ENCODE measurements around the gene YEATS2.

The YEATS2 gene

DNA sequence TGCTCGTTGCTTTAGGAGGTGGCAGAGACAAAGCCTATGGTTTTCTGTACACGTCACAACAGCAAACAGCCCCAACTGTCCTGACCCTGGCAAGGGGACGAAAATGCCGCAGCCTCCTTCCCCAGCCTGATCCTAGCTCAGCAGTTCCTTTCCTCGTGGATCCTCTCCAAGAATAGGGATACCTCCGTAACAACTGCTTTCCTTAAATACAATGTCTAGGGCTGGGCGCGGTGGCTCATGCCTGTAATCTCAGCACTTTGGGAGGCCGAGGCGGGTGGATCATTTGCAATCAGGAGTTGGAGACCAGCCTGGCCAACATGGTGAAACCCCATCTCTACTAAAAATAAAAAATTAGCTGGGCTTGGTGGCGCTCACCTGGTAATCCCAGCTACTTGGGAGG lies 110.8 kb downstream of the YEATS2 start:
- Histone ChIP-seq H4K20me1 (ENCODE audit: insufficient read depth, low read length) (no peaks in the 10 kb centered on the region), H2AFZ (ENCODE audit: low read depth, low read length) (no peak overlapping the region), H3K27me3 (ENCODE audit: low read depth, low read length) (no peaks in the 10 kb centered on the region), H3K4me2 (ENCODE audit: low read length) (no peak overlapping the region), H3K36me3 (replicated peaks; ENCODE audit: low read depth, low read length) (peaks cover 71% of the 10 kb centered on the region), H3K9me3 (ENCODE audit: insufficient read depth, low read length) (no peaks in the 10 kb centered on the region), H3K79me2 (ENCODE audit: low read length) (no peaks in the 10 kb centered on the region), H3K4me3 (ENCODE audit: low read length) (no peak overlapping the region), H3K9ac (ENCODE audit: low read length) (no peak overlapping the region), H3K4me1 (ENCODE audit: low read length) (no peaks in the 10 kb centered on the region), H3K27ac (ENCODE audit: low read length) (no peak overlapping the region)
- TF ChIP-seq CTCF (IDR thresholded peaks at IDR 0.05; ENCODE audit: low read depth, low read length), result no peak
- no peak for TF ChIP-seq EZH2phosphoT487 (IDR thresholded peaks at IDR 0.05; ENCODE audit: low read depth)

- Histone ChIP-seq H4K20me1 (ENCODE audit: insufficient read depth, low read length) (no peaks in the 10 kb centered on the region), H3K27ac (ENCODE audit: low read length) (no peak overlapping the region), H2AFZ (ENCODE audit: low read depth, low read length) (no peak overlapping the region), H3K79me2 (ENCODE audit: low read length) (no peaks in the 10 kb centered on the region), H3K9me3 (ENCODE audit: insufficient read depth, low read length) (no peaks in the 10 kb centered on the region), H3K9ac (ENCODE audit: low read length) (no peak overlapping the region), H3K4me2 (ENCODE audit: low read length) (no peak overlapping the region), H3K4me3 (ENCODE audit: low read length) (no peak overlapping the region), H3K27me3 (ENCODE audit: low read depth, low read length) (no peaks in the 10 kb centered on the region), H3K36me3 (replicated peaks; ENCODE audit: low read depth, low read length) (peaks cover 63% of the 10 kb centered on the region), H3K4me1 (ENCODE audit: low read length) (no peaks in the 10 kb centered on the region)
- no peak for TF ChIP-seq EZH2phosphoT487 (IDR thresholded peaks at IDR 0.05; ENCODE audit: low read depth)
- no peak for TF ChIP-seq CTCF (IDR thresholded peaks at IDR 0.05; ENCODE audit: low read depth, low read length)
Observed at GRCh38 chr3:183809270-183809669, 111.7 kb downstream of the YEATS2 start.

GRCh38 chr3:183810643-183811594 lies 113.3 kb downstream of the YEATS2 start:
- Histone ChIP-seq H3K27ac (ENCODE audit: low read length) (no peak overlapping the region), H3K9ac (ENCODE audit: low read length) (no peak overlapping the region), H3K4me3 (ENCODE audit: low read length) (no peak overlapping the region), H3K9me3 (ENCODE audit: insufficient read depth, low read length) (no peaks in the 10 kb centered on the region), H3K36me3 (replicated peaks; ENCODE audit: low read depth, low read length) (peaks cover 58% of the 10 kb centered on the region), H3K4me1 (ENCODE audit: low read length) (peaks cover 9% of the 10 kb centered on the region), H3K4me2 (ENCODE audit: low read length) (no peak overlapping the region), H3K79me2 (ENCODE audit: low read length) (no peaks in the 10 kb centered on the region), H3K27me3 (ENCODE audit: low read depth, low read length) (no peaks in the 10 kb centered on the region), H2AFZ (ENCODE audit: low read depth, low read length) (no peak overlapping the region), H4K20me1 (ENCODE audit: insufficient read depth, low read length) (peaks cover 4% of the 10 kb centered on the region; the same call in 1 of the 2 replicates)
- TF ChIP-seq CTCF (IDR thresholded peaks at IDR 0.05; ENCODE audit: low read depth, low read length), result no peak

DNA sequence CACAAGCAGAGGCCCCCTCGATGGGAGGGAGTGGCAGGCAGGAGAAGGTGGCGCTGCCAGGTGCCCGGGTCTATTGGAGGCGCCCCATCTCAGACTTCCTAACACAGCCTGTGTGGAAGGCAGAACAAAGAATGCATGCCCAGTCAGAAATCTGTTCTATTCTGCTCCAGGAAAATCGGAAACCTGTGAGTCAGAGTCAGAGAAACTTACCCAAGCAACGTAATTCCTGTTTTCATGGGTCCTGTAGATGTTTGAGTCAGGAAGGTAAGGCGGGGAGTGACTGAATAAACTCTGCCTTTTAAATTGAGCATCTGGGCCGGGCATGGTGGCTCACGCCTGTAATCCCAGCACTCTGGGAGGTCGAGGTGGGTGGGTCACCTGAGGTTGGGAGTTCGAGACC lies 114.0 kb downstream of the YEATS2 start:
- no peaks in the 10 kb centered on the region for H3K79me2 ChIP-seq (ENCODE audit: low read length)
- no peak overlapping the region for H3K9ac ChIP-seq (ENCODE audit: low read length)
- no peak for TF ChIP-seq EZH2phosphoT487 (IDR thresholded peaks at IDR 0.05; ENCODE audit: low read depth)
- no peak for TF ChIP-seq CTCF (IDR thresholded peaks at IDR 0.05; ENCODE audit: low read depth, low read length)
- no peaks in the 10 kb centered on the region for H3K9me3 ChIP-seq (ENCODE audit: insufficient read depth, low read length)
- H4K20me1 ChIP-seq (ENCODE audit: insufficient read depth, low read length), result peaks cover 6% of the 10 kb centered on the region; the same call in 1 of the 2 replicates
- no peak overlapping the region for H3K27ac ChIP-seq (ENCODE audit: low read length)
- peaks cover 12% of the 10 kb centered on the region for H3K4me1 ChIP-seq (ENCODE audit: low read length)
- H3K27me3 ChIP-seq (ENCODE audit: low read depth, low read length), result no peaks in the 10 kb centered on the region
- H2AFZ ChIP-seq (ENCODE audit: low read depth, low read length), result no peak overlapping the region
- H3K4me3 ChIP-seq (ENCODE audit: low read length), result no peak overlapping the region
- H3K4me2 ChIP-seq (ENCODE audit: low read length), result no peak overlapping the region
- H3K36me3 ChIP-seq (replicated peaks; ENCODE audit: low read depth, low read length), result peaks cover 54% of the 10 kb centered on the region

All from OCI-LY3 (cell line).